HCT116 (cell line): ENCODE measurements around the gene CLIC6.

Experiments
- ATF3 ChIP-seq: IDR thresholded peaks from 2 replicates; pipeline ENCODE4 v1.6.1; 2012
- CEBPB ChIP-seq: IDR thresholded peaks from 2 replicates; pipeline ENCODE4 v1.6.1; 2012; ENCODE audit warnings: low read depth
- EZH2 ChIP-seq: fragments of 200-600 bp; sonication (generic); IDR thresholded peaks from 2 replicates; pipeline ENCODE4 v1.6.1; 2017; ENCODE audit warnings: antibody characterized with exemption, mixed run types
- JUND ChIP-seq: IDR thresholded peaks from 2 replicates; pipeline ENCODE4 v1.6.1; 2012
- POLR2A ChIP-seq: IDR thresholded peaks from 2 replicates; pipeline ENCODE4 v1.7.0; 2011; ENCODE audit warnings: borderline replicate concordance; ENCODE audit not compliant: insufficient read depth, insufficient read length; ENCODE audit errors: extremely low read depth
- POLR2AphosphoS5 ChIP-seq: IDR thresholded peaks from 2 replicates; pipeline ENCODE4 v1.6.1; 2011; ENCODE audit warnings: mild to moderate bottlenecking, low read depth, low read length, moderate library complexity
- RAD21 ChIP-seq: IDR thresholded peaks from 2 replicates; pipeline ENCODE4 v1.6.1; 2012; ENCODE audit warnings: low read depth, mild to moderate bottlenecking
- REST ChIP-seq: IDR thresholded peaks from 2 replicates; pipeline ENCODE4 v1.6.1; 2012; ENCODE audit warnings: low read depth
- SRF ChIP-seq: IDR thresholded peaks from 2 replicates; pipeline ENCODE4 v1.6.1; 2012; ENCODE audit warnings: low read depth
- TCF7L2 ChIP-seq: IDR thresholded peaks from 2 replicates; pipeline ENCODE4 v1.7.0; 2011; ENCODE audit warnings: borderline replicate concordance, inconsistent platforms; ENCODE audit not compliant: insufficient read depth, insufficient read length; ENCODE audit errors: extremely low read depth
- TF ChIP-seq, protein P1 (sequence below), 3 experiments: fragments of 200-600 bp in 1 of 3; sonication (generic) in 1 of 3; IDR thresholded peaks in 2 of 3; conservative IDR thresholded peaks in 1 of 3; 2 replicates each; pipeline ENCODE4 v1.5.1; 2012 to 2017; ENCODE audit warnings: low read depth in 2 of 3, low read length in 2 of 3, antibody characterized with exemption in 1 of 3, borderline replicate concordance in 1 of 3, control low read depth in 1 of 3, mild to moderate bottlenecking in 1 of 3, mixed read lengths in 1 of 3, mixed run types in 1 of 3, moderate library complexity in 1 of 3; ENCODE audit not compliant: insufficient read depth in 1 of 3
- TF ChIP-seq, protein P2 (sequence below): IDR thresholded peaks from 2 replicates; pipeline ENCODE4 v1.6.1; 2011; ENCODE audit warnings: mild to moderate bottlenecking, low read length, moderate library complexity; ENCODE audit not compliant: insufficient replicate concordance; ENCODE audit errors: extremely low read depth

DNA sequence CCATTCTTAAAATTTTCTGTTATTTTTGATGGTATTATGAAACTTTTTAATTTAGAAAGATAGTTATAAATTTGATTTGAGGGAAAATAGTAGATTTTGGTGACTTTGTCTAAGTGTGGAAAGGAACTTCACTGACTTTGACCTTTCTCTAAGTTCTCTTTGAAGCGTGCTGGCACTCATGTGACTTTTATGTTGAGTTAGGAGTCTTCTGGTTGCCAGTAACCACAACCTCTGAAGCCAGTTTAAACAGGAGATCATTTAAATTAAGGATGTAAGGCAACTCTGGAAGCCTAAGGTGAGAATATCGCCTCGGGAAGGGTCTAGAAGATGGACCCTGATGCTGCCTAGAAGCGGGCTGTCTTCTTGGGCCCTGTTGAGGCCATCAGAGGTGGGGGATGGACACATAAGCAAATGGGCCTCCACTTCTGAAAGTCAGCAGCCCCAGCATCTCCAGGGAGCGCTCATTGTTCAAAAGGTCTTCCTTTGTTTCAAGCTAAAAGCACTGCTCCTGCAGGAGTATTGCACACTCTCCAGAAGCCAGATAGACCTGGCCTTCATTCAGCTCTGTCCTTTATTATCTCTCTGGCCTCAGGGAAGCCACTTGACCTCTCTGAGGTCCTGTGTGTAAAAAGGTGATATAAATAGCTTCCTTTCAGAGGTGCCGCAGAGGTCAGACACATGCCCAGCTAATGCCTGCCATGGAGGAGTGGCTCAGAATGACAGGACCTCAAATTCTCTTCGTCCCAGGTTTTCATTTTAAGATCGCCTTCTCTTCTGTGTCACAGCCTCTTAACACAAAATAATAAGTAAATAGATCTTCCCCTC lies 48.7 kb upstream of the CLIC6 start:
- TF ChIP-seq, protein P1, sequence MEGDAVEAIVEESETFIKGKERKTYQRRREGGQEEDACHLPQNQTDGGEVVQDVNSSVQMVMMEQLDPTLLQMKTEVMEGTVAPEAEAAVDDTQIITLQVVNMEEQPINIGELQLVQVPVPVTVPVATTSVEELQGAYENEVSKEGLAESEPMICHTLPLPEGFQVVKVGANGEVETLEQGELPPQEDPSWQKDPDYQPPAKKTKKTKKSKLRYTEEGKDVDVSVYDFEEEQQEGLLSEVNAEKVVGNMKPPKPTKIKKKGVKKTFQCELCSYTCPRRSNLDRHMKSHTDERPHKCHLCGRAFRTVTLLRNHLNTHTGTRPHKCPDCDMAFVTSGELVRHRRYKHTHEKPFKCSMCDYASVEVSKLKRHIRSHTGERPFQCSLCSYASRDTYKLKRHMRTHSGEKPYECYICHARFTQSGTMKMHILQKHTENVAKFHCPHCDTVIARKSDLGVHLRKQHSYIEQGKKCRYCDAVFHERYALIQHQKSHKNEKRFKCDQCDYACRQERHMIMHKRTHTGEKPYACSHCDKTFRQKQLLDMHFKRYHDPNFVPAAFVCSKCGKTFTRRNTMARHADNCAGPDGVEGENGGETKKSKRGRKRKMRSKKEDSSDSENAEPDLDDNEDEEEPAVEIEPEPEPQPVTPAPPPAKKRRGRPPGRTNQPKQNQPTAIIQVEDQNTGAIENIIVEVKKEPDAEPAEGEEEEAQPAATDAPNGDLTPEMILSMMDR (IDR thresholded peaks at IDR 0.05 in 2 of 3, conservative IDR thresholded peaks at IDR 0.05 in 1 of 3; ENCODE audit: borderline replicate concordance in 1 of 3, insufficient read depth in 1 of 3, low read depth in 2 of 3, low read length in 2 of 3): no peak
- TF ChIP-seq EZH2 (no peak), REST (no peak), TCF7L2 (no peak), ATF3 (no peak), CEBPB (no peak), POLR2AphosphoS5 (no peak), POLR2A (no peak), SRF (no peak), RAD21 (no peak), JUND (no peak)
- TF ChIP-seq, protein P2, sequence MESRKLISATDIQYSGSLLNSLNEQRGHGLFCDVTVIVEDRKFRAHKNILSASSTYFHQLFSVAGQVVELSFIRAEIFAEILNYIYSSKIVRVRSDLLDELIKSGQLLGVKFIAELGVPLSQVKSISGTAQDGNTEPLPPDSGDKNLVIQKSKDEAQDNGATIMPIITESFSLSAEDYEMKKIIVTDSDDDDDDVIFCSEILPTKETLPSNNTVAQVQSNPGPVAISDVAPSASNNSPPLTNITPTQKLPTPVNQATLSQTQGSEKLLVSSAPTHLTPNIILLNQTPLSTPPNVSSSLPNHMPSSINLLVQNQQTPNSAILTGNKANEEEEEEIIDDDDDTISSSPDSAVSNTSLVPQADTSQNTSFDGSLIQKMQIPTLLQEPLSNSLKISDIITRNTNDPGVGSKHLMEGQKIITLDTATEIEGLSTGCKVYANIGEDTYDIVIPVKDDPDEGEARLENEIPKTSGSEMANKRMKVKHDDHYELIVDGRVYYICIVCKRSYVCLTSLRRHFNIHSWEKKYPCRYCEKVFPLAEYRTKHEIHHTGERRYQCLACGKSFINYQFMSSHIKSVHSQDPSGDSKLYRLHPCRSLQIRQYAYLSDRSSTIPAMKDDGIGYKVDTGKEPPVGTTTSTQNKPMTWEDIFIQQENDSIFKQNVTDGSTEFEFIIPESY: no peak
